ENCODE data around the gene ATPAF2.

DNA sequence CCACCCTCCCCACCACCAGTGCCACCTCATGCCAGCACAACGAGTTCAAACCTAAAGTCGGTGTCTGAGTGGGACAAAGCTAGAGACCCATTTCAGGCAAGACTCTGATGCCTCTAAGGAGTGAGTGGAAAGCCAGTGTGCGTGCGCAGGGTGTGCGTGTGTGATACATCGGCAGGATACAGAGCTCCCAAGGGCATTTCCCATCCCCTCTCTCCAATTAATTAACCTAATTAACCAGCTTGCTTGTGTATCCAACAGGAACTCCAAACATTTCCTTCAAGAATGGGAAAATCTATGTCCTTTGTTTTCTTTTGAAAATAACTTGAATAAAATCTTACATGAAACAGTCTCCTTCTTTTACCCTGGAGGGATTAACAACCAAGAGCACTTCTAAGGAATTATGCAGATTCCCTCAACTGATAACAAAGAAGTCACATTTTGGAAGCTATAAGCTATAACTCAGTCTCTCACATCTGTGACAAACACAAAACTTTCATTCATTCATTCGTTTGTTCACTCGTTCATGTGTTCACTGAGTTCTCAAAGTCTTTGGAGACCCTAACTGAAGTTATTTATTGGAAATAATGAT is 9.9 kb downstream of the ATPAF2 start:
- no peak for TF ChIP-seq CTCF (IDR thresholded peaks at IDR 0.05 in 8 of 11, conservative IDR thresholded peaks at IDR 0.05 in 3 of 11)
- TF ChIP-seq POLR2AphosphoS5 (IDR thresholded peaks at IDR 0.05), result no peak

Measured in spleen (tissue), 7 donors.